H1 (cell line): ENCODE data around the gene TBC1D2B. TPM values are rescaled to one million over a fixed set of nuclear protein-coding genes. Genes with fewer than 3 reads are reported as not detected.

Experiments
- CTCF ChIA-PET: fragments of 300-600 bp; sonication (Branson Sonifier 250); formaldehyde crosslinking; loops from one replicate; lab custom pipeline; 2021; ENCODE audit not compliant: partially characterized antibody; lab: Charles Lee
- POLR2A ChIA-PET: fragments of 300-600 bp; sonication (Branson Sonifier 250); formaldehyde crosslinking; loops from one replicate; lab custom pipeline; 2021; ENCODE audit warnings: inconsistent platforms; ENCODE audit not compliant: partially characterized antibody; lab: Charles Lee
- DNase-seq, 2 experiments: peaks; one replicate each; pipeline versions ENCODE4 v3.0.0 to v3.0.0-alpha.2; 2010 to 2022; ENCODE audit warnings: low spot score in 2 of 2, low read depth in 1 of 2, mixed read lengths in 1 of 2
- FAIRE-seq: peaks from 2 replicates; lab custom pipeline; 2011; peaks lifted over from hg19 to GRCh38; lab: Jason Lieb, UNC
- H2AFZ ChIP-seq: 2 replicates; pipeline ENCODE4 v1.8.1; 2012; ENCODE audit warnings: low read length, inconsistent platforms
- H2AK5ac ChIP-seq: 2 replicates; pipeline ENCODE4 v1.6.1; 2013; ENCODE audit warnings: low read depth, low read length
- H2BK120ac ChIP-seq: replicated peaks from 2 replicates; pipeline ENCODE3; 2013; ENCODE audit warnings: low read depth, low read length, inconsistent platforms
- H2BK12ac ChIP-seq: 2 replicates; pipeline ENCODE4 v1.6.1; 2013; ENCODE audit warnings: low read depth, low read length
- H2BK15ac ChIP-seq: 2 replicates; pipeline ENCODE4 v1.6.1; 2013; ENCODE audit warnings: low read length
- H2BK20ac ChIP-seq: 2 replicates; pipeline ENCODE4 v1.6.1; 2013; ENCODE audit warnings: low read length
- H2BK5ac ChIP-seq: 2 replicates; pipeline ENCODE4 v1.6.1; 2013; ENCODE audit warnings: low read depth, low read length
- H3K14ac ChIP-seq: 2 replicates; pipeline ENCODE4 v1.6.1; 2013; ENCODE audit warnings: inconsistent platforms; ENCODE audit not compliant: insufficient read length
- H3K18ac ChIP-seq: 2 replicates; pipeline ENCODE4 v1.6.1; 2013; ENCODE audit warnings: low read length; ENCODE audit errors: extremely low read depth
- H3K23ac ChIP-seq: 2 replicates; pipeline ENCODE4 v1.6.1; 2013; ENCODE audit warnings: inconsistent platforms; ENCODE audit not compliant: insufficient read length
- H3K23me2 ChIP-seq: 2 replicates; pipeline ENCODE4 v1.6.1; 2013; ENCODE audit warnings: low read depth, low read length
- H3K27ac ChIP-seq: 2 replicates; pipeline ENCODE4 v1.6.1; 2011; ENCODE audit warnings: low read depth, low read length, inconsistent platforms
- H3K27me3 ChIP-seq, 4 experiments: replicated peaks in 1 of 4; 1 replicate in 1 of 4; 2 replicates in 3 of 4; pipeline versions ENCODE4 v1.6.1 to v1.8.1; 2011 to 2013; ENCODE audit warnings: low read length in 3 of 4, mild to moderate bottlenecking in 3 of 4, inconsistent platforms in 2 of 4, mixed read lengths in 2 of 4, moderate library complexity in 1 of 4; ENCODE audit not compliant: control insufficient read depth in 3 of 4, insufficient read depth in 3 of 4; ENCODE audit errors: extremely low read depth in 1 of 4
- H3K36me3 ChIP-seq, 4 experiments: 2 replicates each; pipeline versions ENCODE4 v1.6.1 to v1.8.1; 2011 to 2013; ENCODE audit warnings: mild to moderate bottlenecking in 4 of 4, low read length in 3 of 4, moderate library complexity in 2 of 4, control low read depth in 1 of 4, inconsistent platforms in 1 of 4; ENCODE audit not compliant: insufficient read depth in 4 of 4, control insufficient read depth in 2 of 4
- H3K4ac ChIP-seq: replicated peaks from 2 replicates; pipeline ENCODE3; 2013; ENCODE audit warnings: low read length, low read depth, mixed read lengths, inconsistent platforms; ENCODE audit not compliant: insufficient read length
- H3K4me1 ChIP-seq, 4 experiments: replicated peaks in 1 of 4; 1 replicate in 1 of 4; 2 replicates in 3 of 4; pipeline versions ENCODE4 v1.6.1 to v1.8.1; 2011 to 2013; ENCODE audit warnings: low read length in 3 of 4, inconsistent platforms in 2 of 4, mixed read lengths in 1 of 4; ENCODE audit not compliant: insufficient read depth in 4 of 4, control insufficient read depth in 3 of 4
- H3K4me2 ChIP-seq, 2 experiments: 2 replicates each; pipeline versions ENCODE4 v1.6.1 to v1.8.1; 2011 to 2013; ENCODE audit warnings: low read depth in 2 of 2, low read length in 2 of 2, control low read depth in 1 of 2, inconsistent platforms in 1 of 2, mild to moderate bottlenecking in 1 of 2; ENCODE audit not compliant: insufficient read depth in 1 of 2
- H3K4me3 ChIP-seq, 4 experiments: fragments of 200-600, 300-600 bp in 1 of 4; sonication (generic), shearing (Covaris generic), sonication (Bioruptor Twin) in 1 of 4; 2 replicates each; pipeline versions ENCODE4 v1.5.1 to v1.8.1; 2011 to 2016; ENCODE audit warnings: low read length in 4 of 4, low read depth in 3 of 4, control low read depth in 2 of 4, inconsistent platforms in 2 of 4, mild to moderate bottlenecking in 2 of 4, mixed read lengths in 1 of 4, moderate library complexity in 1 of 4; ENCODE audit not compliant: insufficient read depth in 2 of 4; ENCODE audit errors: extremely low read depth in 1 of 4
- H3K56ac ChIP-seq: replicated peaks from 2 replicates; pipeline ENCODE3; 2013; ENCODE audit warnings: low read depth, mild to moderate bottlenecking, mixed read lengths, low read length, inconsistent platforms; ENCODE audit not compliant: insufficient read length
- H3K79me1 ChIP-seq: 2 replicates; pipeline ENCODE4 v1.6.1; 2013; ENCODE audit warnings: low read depth, low read length, control low read depth
- H3K79me2 ChIP-seq, 2 experiments: 2 replicates each; pipeline versions ENCODE4 v1.6.1 to v1.8.1; 2012 to 2013; ENCODE audit warnings: low read length in 2 of 2, mild to moderate bottlenecking in 2 of 2, inconsistent platforms in 1 of 2; ENCODE audit not compliant: insufficient read depth in 2 of 2, control insufficient read depth in 1 of 2
- H3K9ac ChIP-seq, 4 experiments: replicated peaks in 1 of 4; 1 replicate in 1 of 4; 2 replicates in 3 of 4; pipeline versions ENCODE4 v1.6.1 to v1.8.1; 2011 to 2013; ENCODE audit warnings: low read depth in 3 of 4, low read length in 3 of 4, control low read depth in 2 of 4, mild to moderate bottlenecking in 2 of 4, moderate library complexity in 2 of 4, inconsistent platforms in 1 of 4; ENCODE audit errors: extremely low read depth in 1 of 4
- H3K9me3 ChIP-seq, 2 experiments: 2 replicates each; pipeline versions ENCODE4 v1.6.1 to v1.8.1; 2012 to 2013; ENCODE audit warnings: mild to moderate bottlenecking in 2 of 2, moderate library complexity in 2 of 2, control low read depth in 1 of 2, inconsistent platforms in 1 of 2, low read depth in 1 of 2, low read length in 1 of 2, mixed read lengths in 1 of 2; ENCODE audit not compliant: insufficient read depth in 2 of 2
- H4K20me1 ChIP-seq, 2 experiments: replicated peaks in 1 of 2; 2 replicates each; pipeline versions ENCODE3 to v1.8.1; 2011 to 2013; ENCODE audit warnings: inconsistent platforms in 2 of 2, low read length in 2 of 2, mild to moderate bottlenecking in 1 of 2; ENCODE audit not compliant: insufficient read depth in 2 of 2, control insufficient read depth in 1 of 2
- H4K5ac ChIP-seq: 2 replicates; pipeline ENCODE4 v1.6.1; 2013; ENCODE audit warnings: low read length, low read depth, mixed read lengths, inconsistent platforms; ENCODE audit not compliant: insufficient read length
- H4K8ac ChIP-seq: 2 replicates; pipeline ENCODE4 v1.8.0; 2013; ENCODE audit warnings: mild to moderate bottlenecking, moderate library complexity, low read length, inconsistent platforms; ENCODE audit not compliant: insufficient read depth; ENCODE audit errors: extremely low read depth
- H4K91ac ChIP-seq: replicated peaks from 2 replicates; pipeline ENCODE3; 2013; ENCODE audit warnings: low read length, mixed read lengths, inconsistent platforms; ENCODE audit not compliant: insufficient read length
- ASH2L ChIP-seq: fragments of 200-600, 300-600 bp; sonication (generic); IDR thresholded peaks from one replicate; pipeline ENCODE4 v1.7.1; 2017; ENCODE audit warnings: low read length
- CBX8 ChIP-seq: fragments of 300-800, 300-1000 bp; sonication (generic); IDR thresholded peaks from 2 replicates; pipeline ENCODE4 v1.7.1; 2016; ENCODE audit warnings: low read depth, low read length, borderline replicate concordance
- EGR1 ChIP-seq: IDR thresholded peaks from 2 replicates; pipeline ENCODE4 v1.6.1; 2011; ENCODE audit warnings: low read depth, low read length, borderline replicate concordance
- HDAC2 ChIP-seq, 2 experiments: fragments of 300-600 bp in 1 of 2; sonication (generic) in 1 of 2; IDR thresholded peaks; 2 replicates each; pipeline ENCODE4 v1.6.1; 2011 to 2012; ENCODE audit warnings: low read depth in 2 of 2, low read length in 2 of 2, mild to moderate bottlenecking in 2 of 2, moderate library complexity in 2 of 2, borderline replicate concordance in 1 of 2, inconsistent platforms in 1 of 2
- JUN ChIP-seq: IDR thresholded peaks from 2 replicates; pipeline ENCODE4 v1.6.1; 2011; ENCODE audit warnings: low read depth, mild to moderate bottlenecking, improper control_type of control experiment, low read length
- JUND ChIP-seq: IDR thresholded peaks from 2 replicates; pipeline ENCODE4 v1.6.1; 2011; ENCODE audit warnings: mild to moderate bottlenecking, improper control_type of control experiment, low read length
- PHF8 ChIP-seq: fragments of 200-600 bp; sonication (generic); conservative IDR thresholded peaks from 2 replicates; pipeline ENCODE4 v1.7.1; 2012; ENCODE audit warnings: low read depth, mild to moderate bottlenecking, inconsistent platforms, low read length, moderate library complexity
- POLR2AphosphoS5 ChIP-seq: IDR thresholded peaks from 2 replicates; pipeline ENCODE4 v1.6.1; 2011; ENCODE audit warnings: low read depth, low read length
- RAD21 ChIP-seq, 2 experiments: IDR thresholded peaks in 1 of 2; conservative IDR thresholded peaks in 1 of 2; 2 replicates each; pipeline ENCODE4 v1.6.1; 2011; ENCODE audit warnings: low read depth in 2 of 2, low read length in 2 of 2, improper control_type of control experiment in 1 of 2, inconsistent platforms in 1 of 2, mild to moderate bottlenecking in 1 of 2, moderate library complexity in 1 of 2
- RXRA ChIP-seq: IDR thresholded peaks from 2 replicates; pipeline ENCODE4 v1.6.1; 2011; ENCODE audit warnings: low read depth, mild to moderate bottlenecking, low read length, moderate library complexity; ENCODE audit not compliant: insufficient read depth
- SP4 ChIP-seq: IDR thresholded peaks from 2 replicates; pipeline ENCODE4 v1.6.1; 2012; ENCODE audit warnings: low read length, inconsistent platforms
- TBP ChIP-seq: IDR thresholded peaks from 2 replicates; pipeline ENCODE4 v1.6.1; 2011; ENCODE audit warnings: low read depth, low read length, improper control_type of control experiment
- WGBS, 2 experiments: shearing (Covaris generic) in 1 of 2; methylation state at CpG; one replicate each; pipeline versions ENCODE4 v1.1.6 to v1.1.7; 2013 to 2015; ENCODE audit warnings: low lambda C conversion rate in 2 of 2, mixed read lengths in 2 of 2, inconsistent platforms in 1 of 2, low coverage in 1 of 2, missing lambda C conversion rate in 1 of 2; ENCODE audit not compliant: insufficient replicate concordance in 2 of 2, insufficient coverage in 1 of 2, insufficient read length in 1 of 2; ENCODE audit errors: extremely low coverage in 1 of 2, missing lambda C conversion rate in 1 of 2; 5-methylcytosine and 5-hydroxymethylcytosine counted together
- polyA plus RNA-seq, 7 experiments: library from polyadenylated mRNA; depleted of rRNA in 3 of 7; stranded (reverse) in 5 of 7; unstranded in 2 of 7; fragments of >200 nt in 5 of 7; fragments of 200-250 nt in 2 of 7; gene quantifications; 1 replicate in 5 of 7; 2 replicates in 1 of 7; 4 replicates in 1 of 7; pipeline versions ENCODE4 v1.2.1 to v1.2.3, GENCODE V29; 2011 to 2013; ENCODE audit warnings: missing spikeins in 2 of 7, mixed read lengths in 2 of 7
- total RNA-seq: library from RNA; stranded (reverse); fragmentation: NEBNext Ultra II Directional; extraction: Animal tissue kit (Norgen Biotek cat#: 25700); gene quantifications from 2 replicates; pipeline ENCODE4 v1.2.1, GENCODE V29; 2021
- TF ChIP-seq, protein P1 (sequence below): IDR thresholded peaks from 2 replicates; pipeline ENCODE4 v1.6.1; 2011; ENCODE audit warnings: low read depth, mild to moderate bottlenecking, low read length; ENCODE audit not compliant: insufficient read depth

Gene TBC1D2B
- total and polyA plus RNA-seq, 2 of the 8 experiments (the other 6 are each of a cell fraction or from before 2014, with no cell fraction given): 11.9 to 19.5 TPM

DNA sequence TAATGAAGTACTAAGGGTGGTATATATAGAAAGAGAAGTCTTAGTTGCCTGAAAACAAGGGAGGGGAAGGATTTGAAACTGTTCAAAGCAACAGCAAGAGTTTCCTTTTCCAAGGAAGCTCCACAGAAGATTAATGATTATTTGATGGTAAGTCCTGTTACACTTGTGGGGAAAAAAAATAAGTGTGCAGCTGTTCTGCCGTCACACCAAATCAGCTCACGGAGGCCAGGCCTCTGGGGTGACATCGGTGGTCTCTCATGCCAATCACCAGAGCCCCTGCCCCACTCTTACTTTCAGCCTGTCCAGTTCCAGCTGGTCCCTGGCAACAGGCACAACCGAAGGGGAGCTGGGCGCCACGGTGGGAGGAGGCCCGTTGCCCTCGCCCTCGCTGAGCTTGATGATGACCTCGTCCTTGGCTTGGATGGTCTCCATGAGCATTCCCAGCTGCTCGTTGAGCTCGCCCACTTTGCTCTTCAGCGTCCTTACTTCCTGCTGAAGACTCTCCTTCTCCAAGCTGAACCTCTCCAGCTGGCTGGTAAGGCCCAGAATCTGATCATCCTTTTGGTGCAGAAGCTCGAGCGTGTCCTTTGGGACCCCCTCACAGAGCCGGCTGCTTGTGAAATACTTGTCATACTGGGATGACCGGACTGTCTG lies 53.5 kb downstream of the TBC1D2B start:
- FAIRE-seq: no peak
- no peak overlapping the region for H2AK5ac ChIP-seq
- peaks cover 0 to 6% (median under 1%) of the 10 kb centered on the region in 4 experiments; a peak in 3 of 8 replicates for H3K36me3 ChIP-seq
- no peaks in the 10 kb centered on the region for H3K9me3 ChIP-seq
- H3K4me2 ChIP-seq: no peak overlapping the region
- no peak overlapping the region for H4K5ac ChIP-seq
- ChIA-PET CTCF (interaction anchor here (0.6 to 2.7 kb wide), 10 partner anchors 12 to 406 kb away, joined by 3 to 11 read pairs (median 3); no protein-coding TSS in a partner anchor), POLR2A (no interaction called here)
- no peak overlapping the region for H2BK5ac ChIP-seq
- H2BK120ac ChIP-seq: no peak overlapping the region
- H3K14ac ChIP-seq: no peak overlapping the region
- no peaks in the 10 kb centered on the region for H3K79me2 ChIP-seq
- H3K27me3 ChIP-seq: no peaks in the 10 kb centered on the region
- no peak overlapping the region for H2BK20ac ChIP-seq
- no peak overlapping the region for H3K56ac ChIP-seq
- no peak overlapping the region for H3K23ac ChIP-seq
- no peak overlapping the region for H3K18ac ChIP-seq
- 94% methylated on average over 17 of the region's 17 CpGs; no CpG with 5 or more reads in 1 of the 2 experiments for WGBS, 2 experiments
- no peak overlapping the region for H3K4ac ChIP-seq
- no peak overlapping the region for H4K91ac ChIP-seq
- no peaks in the 10 kb centered on the region for H3K79me1 ChIP-seq
- H3K4me3 ChIP-seq: no peak overlapping the region
- peaks cover 1 to 2% of the 10 kb centered on the region in 2 experiments for H4K20me1 ChIP-seq
- no peak overlapping the region for H3K27ac ChIP-seq
- H2BK15ac ChIP-seq: no peak overlapping the region
- H2BK12ac ChIP-seq: no peak overlapping the region
- H2AFZ ChIP-seq: no peak overlapping the region
- no peaks in the 10 kb centered on the region for H3K23me2 ChIP-seq
- H4K8ac ChIP-seq: no peak overlapping the region
- H3K9ac ChIP-seq: no peak overlapping the region
- H3K4me1 ChIP-seq: no peaks in the 10 kb centered on the region; a peak in 1 of 7 replicates
- no peak for DNase-seq
- TF ChIP-seq POLR2AphosphoS5 (no peak), PHF8 (no peak), TBP (no peak), HDAC2 (IDR thresholded peaks at IDR 0.05; ENCODE audit: borderline replicate concordance in 1 of 2, low read depth in 2 of 2, low read length in 2 of 2) (no peak), RAD21 (IDR thresholded peaks at IDR 0.05 in 1 of 2, conservative IDR thresholded peaks at IDR 0.05 in 1 of 2; ENCODE audit: low read depth in 2 of 2, low read length in 2 of 2) (no peak), EGR1 (no peak), ASH2L (no peak), CBX8 (no peak), JUN (no peak), JUND (no peak), RXRA (no peak), SP4 (no peak)
- TF ChIP-seq, protein P1, sequence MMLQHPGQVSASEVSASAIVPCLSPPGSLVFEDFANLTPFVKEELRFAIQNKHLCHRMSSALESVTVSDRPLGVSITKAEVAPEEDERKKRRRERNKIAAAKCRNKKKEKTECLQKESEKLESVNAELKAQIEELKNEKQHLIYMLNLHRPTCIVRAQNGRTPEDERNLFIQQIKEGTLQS: no peak
